ENCODE measurements around the gene SLC48A1. TPM values are rescaled to one million over a fixed set of nuclear protein-coding genes. Genes with fewer than 3 reads are reported as not detected.

SLC48A1 gene
- total RNA-seq, 1 donor from 2014 or later, result 9.5 TPM

GRCh38 chr12:47777151-47777550 lies 4.1 kb downstream of the SLC48A1 start:
- DNase-seq (ENCODE audit: low read depth in 2 of 2), result no peak

GRCh38 chr12:47777741-47778558 lies 4.9 kb downstream of the SLC48A1 start:
- DNase-seq (ENCODE audit: low read depth in 2 of 2), result no peak

- no peak for DNase-seq (ENCODE audit: low read depth in 2 of 2)
Measured at GRCh38 chr12:47778881-47779280, 5.8 kb downstream of the SLC48A1 start.

- peak; percentile 71 to 82 for DNase-seq (ENCODE audit: low read depth in 2 of 2)
Measured at GRCh38 chr12:47779301-47779942, 6.4 kb downstream of the SLC48A1 start.

- DNase-seq (ENCODE audit: low read depth in 2 of 2), result no peak
Measured at GRCh38 chr12:47779943-47780504, 7.0 kb downstream of the SLC48A1 start.

- DNase-seq (ENCODE audit: low read depth in 2 of 2), result no peak
Measured at GRCh38 chr12:47781479-47782371, 8.7 kb downstream of the SLC48A1 start.

GRCh38 chr12:47782372-47782770 lies 9.3 kb downstream of the SLC48A1 start:
- peak in 1 of 2 donors; percentile 34 for DNase-seq (ENCODE audit: low read depth in 2 of 2)

- DNase-seq (ENCODE audit: low read depth in 2 of 2), result no peak
Measured at GRCh38 chr12:47783024-47783755, 10.2 kb downstream of the SLC48A1 start.

- no peak for DNase-seq (ENCODE audit: low read depth in 2 of 2)
Measured at GRCh38 chr12:47783821-47784819, 11.1 kb downstream of the SLC48A1 start.

- DNase-seq (ENCODE audit: low read depth in 2 of 2), result no peak
Measured at GRCh38 chr12:47785036-47785886, 12.2 kb downstream of the SLC48A1 start.

- DNase-seq (ENCODE audit: low read depth in 2 of 2), result no peak
Measured at GRCh38 chr12:47785887-47786661, 13.0 kb downstream of the SLC48A1 start.

GRCh38 chr12:47786662-47787280 lies 13.7 kb downstream of the SLC48A1 start:
- DNase-seq (ENCODE audit: low read depth in 2 of 2), result no peak

GRCh38 chr12:47787596-47788319 lies 14.7 kb downstream of the SLC48A1 start:
- no peak for DNase-seq (ENCODE audit: low read depth in 2 of 2)

GRCh38 chr12:47789141-47789540 lies 16.1 kb downstream of the SLC48A1 start:
- DNase-seq (ENCODE audit: low read depth in 2 of 2), result no peak

GRCh38 chr12:47789712-47790489 lies 16.9 kb downstream of the SLC48A1 start:
- DNase-seq (ENCODE audit: low read depth in 2 of 2), result no peak

All from dermis microvascular lymphatic vessel endothelial cell (primary cell).